Stimulated activated CD8-positive, alpha-beta memory T cell treated with anti-CD3 and anti-CD28 coated beads, Interleukin-2, amount 100 ng/mL, for 1 hour (primary cell): ENCODE results near the gene ZPBP.
"Not testable (repeated sequence)": the region's sequence is repeated elsewhere in the genome, so short reads cannot be mapped to it uniquely, and the experiment has no call there.

ENCODE experiments used
- DNase-seq, 2 donors: peaks; one replicate each; pipeline ENCODE4 v3.0.0-alpha.2; 2020; ENCODE audit warnings: low read depth in 2 of 2

The ZPBP gene

DNA sequence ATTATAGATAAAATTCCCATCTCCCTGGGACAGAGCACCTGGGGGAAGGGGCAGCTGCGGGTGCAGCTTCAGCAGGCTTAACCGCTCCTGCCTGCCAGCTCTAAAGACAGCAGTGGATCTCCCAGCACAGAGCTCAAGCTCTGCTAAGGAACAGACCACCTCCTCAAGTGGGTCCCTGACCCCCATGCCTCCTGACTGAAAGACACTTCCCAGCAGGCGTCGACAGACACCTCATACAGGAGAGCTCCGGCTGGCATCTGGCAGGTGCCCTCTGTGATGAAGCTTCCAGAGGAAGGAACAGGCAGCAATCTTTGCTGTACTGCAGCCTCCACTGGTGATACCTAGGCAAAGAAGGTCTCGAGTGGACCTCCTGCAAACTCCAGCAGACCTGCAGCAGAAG, 51.9 kb downstream of the ZPBP start:
- not testable (repeated sequence) for DNase-seq

DNA sequence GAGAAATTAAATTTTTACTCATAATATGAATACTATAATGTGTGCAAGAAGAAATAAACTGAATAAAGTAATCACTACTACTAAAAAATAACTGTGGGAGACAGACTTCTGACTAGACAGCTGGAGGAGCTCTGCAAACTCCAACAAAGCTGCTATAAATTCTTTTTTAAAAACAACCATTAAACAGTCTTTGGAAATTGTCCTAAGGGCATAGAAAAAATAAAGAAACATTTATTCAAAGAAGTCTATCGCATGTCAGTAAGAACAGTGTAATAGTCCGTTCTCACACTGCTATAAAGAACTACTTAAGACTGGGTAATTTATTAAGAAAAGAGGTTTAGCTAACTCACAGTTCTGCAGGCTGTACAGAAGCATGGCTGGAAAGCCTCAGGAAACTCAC, 56.0 kb downstream of the ZPBP start:
- DNase-seq = no peak

DNA sequence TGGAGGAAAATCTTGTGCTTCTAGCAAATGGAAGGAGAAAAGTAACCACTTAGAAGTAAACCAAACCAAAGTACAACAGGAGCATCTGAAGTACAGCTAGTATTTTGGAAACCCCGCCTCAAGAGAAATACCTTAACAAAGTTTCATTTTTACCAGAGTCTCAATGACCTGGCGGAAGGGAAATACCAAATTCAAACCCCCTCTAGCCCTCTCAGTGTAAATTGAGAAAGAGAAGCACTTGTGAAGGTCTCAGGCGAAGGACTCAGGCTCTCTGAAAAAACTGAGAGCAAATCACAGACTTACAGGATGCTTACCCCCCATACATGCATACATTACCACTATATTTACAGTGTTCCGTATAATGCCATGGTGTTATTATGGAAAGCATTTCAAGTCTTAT, 70.1 kb downstream of the ZPBP start:
- DNase-seq = no peak

DNA sequence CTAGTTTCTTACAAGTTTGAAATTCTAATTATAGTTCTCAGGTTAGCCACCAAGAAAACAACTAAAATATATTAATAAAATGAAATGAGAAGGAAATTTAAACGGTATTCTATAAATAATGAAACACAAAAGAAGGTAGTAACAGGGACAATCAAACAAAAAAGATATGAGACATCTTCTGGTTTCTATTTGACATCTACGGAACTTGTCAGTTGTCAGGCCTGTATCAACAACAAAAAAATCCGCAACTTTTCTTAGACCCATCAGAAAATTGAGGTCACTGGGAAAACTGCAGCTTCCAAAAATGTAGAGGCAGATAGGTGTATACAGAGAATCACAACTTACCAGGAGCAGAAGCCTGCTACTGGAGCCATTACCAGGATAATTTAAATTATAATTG, 70.6 kb downstream of the ZPBP start:
- DNase-seq = no peak

DNA sequence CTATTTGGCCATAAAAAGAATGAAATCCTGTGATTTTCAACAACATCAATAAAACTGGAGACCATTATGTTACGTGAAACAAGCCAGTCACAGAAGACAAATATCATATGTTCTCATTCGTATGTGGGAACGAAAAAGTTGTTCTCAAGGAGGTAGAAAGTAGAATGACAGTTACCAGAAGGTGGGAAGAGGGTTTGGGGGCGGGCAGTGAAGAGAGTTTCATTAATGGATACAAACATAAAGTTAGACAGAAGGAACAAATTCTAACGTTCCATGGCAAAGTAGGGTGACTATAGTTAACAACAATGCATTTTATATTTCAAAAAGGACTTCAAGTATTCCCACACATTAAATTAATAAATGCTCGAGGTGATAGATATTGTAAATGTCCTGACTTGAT, 97.4 kb downstream of the ZPBP start:
- DNase-seq = no peak

DNA sequence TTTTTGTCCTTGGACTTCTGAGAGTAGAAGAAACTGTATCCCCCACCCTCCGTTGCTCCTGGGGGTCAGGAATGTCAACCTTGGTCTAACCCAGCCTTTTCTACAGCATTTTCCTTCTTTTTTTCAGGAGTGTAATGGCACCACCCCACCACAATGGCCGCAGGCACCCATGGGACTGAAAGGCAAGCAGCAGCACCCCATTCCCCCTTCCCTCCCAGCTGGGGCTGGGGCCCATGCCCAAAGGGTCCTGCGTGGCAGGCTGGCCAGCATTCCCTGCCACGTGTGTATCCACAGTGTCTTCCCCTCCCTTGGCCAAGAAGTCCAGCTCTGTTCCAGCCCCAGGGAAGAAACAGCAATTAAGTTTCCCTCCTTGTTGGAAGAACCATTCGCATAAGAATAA, 106.9 kb downstream of the ZPBP start:
- no peak for DNase-seq

GRCh38 chr7:49980465-49980864, 112.6 kb downstream of the ZPBP start:
- DNase-seq = no peak

DNA sequence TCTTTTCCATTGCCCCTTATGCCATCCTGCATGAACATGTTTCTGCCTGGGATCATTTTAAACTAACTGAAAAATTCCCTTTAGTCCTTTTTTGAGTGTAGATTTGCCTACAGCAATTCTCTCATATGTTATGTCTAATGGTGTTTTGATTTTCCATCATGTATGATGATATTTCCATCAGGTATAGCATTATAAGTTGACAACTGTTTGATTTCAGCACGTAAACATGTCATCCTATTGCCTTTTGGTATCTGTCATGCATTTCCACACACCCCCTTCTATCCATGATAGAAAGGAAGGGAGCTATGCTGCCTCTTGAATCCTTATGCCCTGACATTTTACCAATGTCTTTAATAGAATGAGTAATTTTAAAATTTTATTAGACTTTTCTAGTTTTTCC, 116.8 kb downstream of the ZPBP start:
- DNase-seq = no peak

GRCh38 chr7:49974035-49974434, 119.0 kb downstream of the ZPBP start:
- no peak for DNase-seq

- no peak for DNase-seq
These were observed 155.4 kb downstream of the ZPBP start for GRCh38 chr7:49937608-49938007.

DNA sequence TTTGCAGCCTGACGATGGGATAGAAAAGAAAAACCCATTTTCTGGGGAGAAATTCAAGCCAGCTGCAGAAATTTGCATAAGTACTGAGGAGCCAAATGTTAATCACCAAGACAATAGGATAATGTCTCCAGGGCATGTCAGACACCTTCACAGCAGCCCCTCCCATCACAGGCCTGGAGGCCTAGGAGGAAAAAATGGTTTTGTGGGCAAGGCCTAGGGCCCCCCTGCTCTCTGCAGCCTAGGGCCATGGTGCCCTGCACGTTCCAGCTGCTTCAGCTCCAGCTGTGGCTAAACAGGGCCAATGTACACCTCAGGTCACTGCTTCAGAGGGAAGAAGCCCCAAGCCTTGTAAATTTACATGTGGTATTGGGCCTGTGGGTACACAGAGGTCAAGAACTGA, 161.4 kb downstream of the ZPBP start:
- no peak for DNase-seq

GRCh38 chr7:49928787-49929186, 164.3 kb downstream of the ZPBP start:
- no peak for DNase-seq

GRCh38 chr7:49927631-49928030, 165.4 kb downstream of the ZPBP start:
- no peak for DNase-seq

DNA sequence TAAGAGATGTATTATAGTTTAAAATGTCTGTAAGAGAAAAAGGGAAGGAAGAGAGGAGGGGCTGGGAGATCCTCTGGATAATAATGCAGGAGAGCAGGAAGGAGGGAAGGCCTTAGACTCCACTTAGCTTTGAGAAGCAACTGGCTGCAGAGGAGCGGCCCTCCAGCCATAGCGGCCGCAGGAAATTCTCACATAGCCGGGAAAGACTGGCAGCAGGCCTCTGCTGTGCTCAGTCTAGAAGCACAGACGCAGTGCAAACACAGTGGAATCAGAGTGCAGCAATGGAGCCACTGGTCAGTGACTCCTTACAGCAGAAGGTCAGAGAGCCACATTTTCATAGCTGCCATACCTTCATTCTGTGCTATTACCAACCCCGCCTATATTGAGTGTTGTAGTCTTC, 166.3 kb downstream of the ZPBP start:
- no peak for DNase-seq

GRCh38 chr7:49911909-49912308, 181.1 kb downstream of the ZPBP start:
- no peak for DNase-seq

GRCh38 chr7:49894543-49894942, 198.5 kb downstream of the ZPBP start:
- no peak for DNase-seq

GRCh38 chr7:49893131-49893530, 199.9 kb downstream of the ZPBP start:
- DNase-seq = no peak

- no peak for DNase-seq
These were observed 200.6 kb downstream of the ZPBP start for GRCh38 chr7:49892481-49892880.
